ENCODE measurements around the gene ABCB4. TPM values are rescaled to one million over a fixed set of nuclear protein-coding genes. Genes with fewer than 3 reads are reported as not detected.

ABCB4 gene
- 0.99 and 1.1 TPM in 2 replicates for total RNA-seq

GRCh38 chr7:87475359-87476178 is at the start of gene ABCB4:
Gene ABCB4, minus strand, starts transcription at chr7:87475680. Its CDS starts 215 bp downstream, at chr7:87475465.

Other genes with a start within 250 kb of the ABCB4 start
- 13.4 and 14.9 TPM in 2 replicates for gene CROT, start 130.0 kb downstream of the ABCB4 start, total RNA-seq
- gene ABCB1, start 125.2 kb upstream of the ABCB4 start, total RNA-seq = 0.72 and 1.5 TPM in 2 replicates
- 0.20 and 0.40 TPM in 2 replicates for gene RUNDC3B, start 152.7 kb upstream of the ABCB4 start, total RNA-seq